Measurements from ENCODE around the gene CALHM3. TPM values are rescaled to one million over a fixed set of nuclear protein-coding genes. Genes with fewer than 3 reads are reported as not detected.
A peak's percentile ranks its signal among the peaks of the same experiment; 100 is the strongest.

Gene CALHM3
- total RNA-seq, 1 donor from 2014 or later: 3.3 TPM

DNA sequence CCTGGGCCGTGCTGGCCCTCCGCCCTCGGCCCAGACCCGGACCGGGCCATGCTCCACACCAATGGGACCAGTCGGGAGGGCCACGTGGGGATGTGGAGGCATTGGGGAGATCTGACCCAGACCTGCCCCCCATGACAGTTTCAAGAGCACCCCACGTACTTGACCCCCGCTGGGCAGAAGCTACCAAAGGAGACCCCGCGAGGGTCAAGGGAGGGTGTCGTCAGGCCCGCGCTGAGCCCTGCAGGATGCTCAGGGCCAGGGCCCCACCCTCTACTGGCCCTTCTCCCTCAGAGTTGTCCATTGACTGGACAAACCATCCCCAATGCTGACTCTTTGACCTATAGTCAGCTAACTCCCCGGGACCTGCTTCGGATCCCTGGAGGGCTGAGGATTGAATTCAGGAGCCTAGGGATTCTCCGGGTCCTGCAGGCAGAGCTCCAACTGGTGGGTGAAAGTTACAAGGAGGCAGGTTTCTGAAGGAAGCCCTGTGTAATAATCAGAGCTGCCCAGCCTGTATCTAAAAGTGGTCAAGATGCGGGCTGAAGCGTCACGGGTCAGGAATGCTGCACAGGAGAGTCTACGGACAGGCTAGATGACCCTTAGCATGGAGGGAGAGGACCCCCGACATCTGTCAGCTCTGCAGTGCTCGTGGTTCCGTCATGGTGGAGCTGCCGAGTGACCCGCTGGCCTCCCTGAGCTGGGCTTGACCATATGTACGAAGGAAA lies 26.4 kb downstream of the CALHM3 start:
- no peaks in the 10 kb centered on the region for H3K4me1 Mint-ChIP-seq (ENCODE audit: unreplicated experiment)
- peaks cover 10% of the 10 kb centered on the region for H3K36me3 Mint-ChIP-seq
- H3K4me3 Mint-ChIP-seq: peak overlapping the region; percentile 76
- H3K27me3 Mint-ChIP-seq: no peaks in the 10 kb centered on the region
- no peaks in the 10 kb centered on the region for H3K9me3 Mint-ChIP-seq
- TF ChIP-seq, protein P1, sequence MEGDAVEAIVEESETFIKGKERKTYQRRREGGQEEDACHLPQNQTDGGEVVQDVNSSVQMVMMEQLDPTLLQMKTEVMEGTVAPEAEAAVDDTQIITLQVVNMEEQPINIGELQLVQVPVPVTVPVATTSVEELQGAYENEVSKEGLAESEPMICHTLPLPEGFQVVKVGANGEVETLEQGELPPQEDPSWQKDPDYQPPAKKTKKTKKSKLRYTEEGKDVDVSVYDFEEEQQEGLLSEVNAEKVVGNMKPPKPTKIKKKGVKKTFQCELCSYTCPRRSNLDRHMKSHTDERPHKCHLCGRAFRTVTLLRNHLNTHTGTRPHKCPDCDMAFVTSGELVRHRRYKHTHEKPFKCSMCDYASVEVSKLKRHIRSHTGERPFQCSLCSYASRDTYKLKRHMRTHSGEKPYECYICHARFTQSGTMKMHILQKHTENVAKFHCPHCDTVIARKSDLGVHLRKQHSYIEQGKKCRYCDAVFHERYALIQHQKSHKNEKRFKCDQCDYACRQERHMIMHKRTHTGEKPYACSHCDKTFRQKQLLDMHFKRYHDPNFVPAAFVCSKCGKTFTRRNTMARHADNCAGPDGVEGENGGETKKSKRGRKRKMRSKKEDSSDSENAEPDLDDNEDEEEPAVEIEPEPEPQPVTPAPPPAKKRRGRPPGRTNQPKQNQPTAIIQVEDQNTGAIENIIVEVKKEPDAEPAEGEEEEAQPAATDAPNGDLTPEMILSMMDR (conservative IDR thresholded peaks at IDR 0.05): no peak
- no peak for DNase-seq (ENCODE audit: extremely low spot score, unreplicated experiment)
- no peak overlapping the region for H3K27ac Mint-ChIP-seq

DNA sequence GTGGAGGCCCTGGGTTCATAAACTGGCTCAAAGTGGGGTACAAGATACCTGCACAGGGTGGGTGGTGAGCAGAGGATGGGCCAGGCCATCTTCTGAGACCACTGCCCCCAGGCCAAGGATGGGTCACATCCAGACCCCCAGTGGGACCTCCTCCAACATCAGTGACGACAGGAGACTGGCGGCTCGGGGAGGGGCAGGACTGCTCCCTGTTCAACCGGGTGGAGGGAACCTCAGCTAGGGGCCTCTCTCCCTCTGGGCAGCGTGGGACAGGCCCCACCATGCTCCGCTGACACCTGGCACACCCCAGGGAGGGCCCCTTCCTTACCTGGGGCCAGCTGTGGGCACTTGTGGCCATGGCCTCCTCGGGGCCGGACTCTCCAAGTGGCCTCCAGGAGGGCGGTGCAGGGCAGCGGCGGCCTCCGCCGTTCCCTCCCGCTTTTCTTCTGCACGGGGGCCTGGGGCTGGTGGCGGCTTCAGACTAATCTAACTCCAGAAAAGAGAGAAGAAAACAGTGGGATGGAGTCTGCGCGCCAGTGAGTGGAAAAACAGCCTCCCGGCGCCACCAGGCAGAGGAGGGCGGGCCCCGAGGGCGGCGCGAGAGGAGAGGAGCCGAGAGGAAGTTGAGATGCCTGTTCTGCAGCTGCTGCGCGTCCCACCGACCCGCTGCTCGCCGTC lies 27.1 kb downstream of the CALHM3 start, which contains the start of gene CALHM2:
TSS of gene CALHM2 (minus strand) at position 540 of the 675 bp plus-strand sequence. CDS start 2,429 bp downstream, outside the sequence.
- TF ChIP-seq, protein P1 (conservative IDR thresholded peaks at IDR 0.05): no peak
- peaks cover 11% of the 10 kb centered on the region for H3K36me3 Mint-ChIP-seq
- H3K9me3 Mint-ChIP-seq: no peaks in the 10 kb centered on the region
- no peaks in the 10 kb centered on the region for H3K27me3 Mint-ChIP-seq
- no peaks in the 10 kb centered on the region for H3K4me1 Mint-ChIP-seq (ENCODE audit: unreplicated experiment)
- peak within 1 kb of the TSS; percentile 29 for H3K27ac Mint-ChIP-seq
- peak within 1 kb of the TSS; percentile 81 for H3K4me3 Mint-ChIP-seq
- DNase-seq (ENCODE audit: extremely low spot score, unreplicated experiment): no peak

DNA sequence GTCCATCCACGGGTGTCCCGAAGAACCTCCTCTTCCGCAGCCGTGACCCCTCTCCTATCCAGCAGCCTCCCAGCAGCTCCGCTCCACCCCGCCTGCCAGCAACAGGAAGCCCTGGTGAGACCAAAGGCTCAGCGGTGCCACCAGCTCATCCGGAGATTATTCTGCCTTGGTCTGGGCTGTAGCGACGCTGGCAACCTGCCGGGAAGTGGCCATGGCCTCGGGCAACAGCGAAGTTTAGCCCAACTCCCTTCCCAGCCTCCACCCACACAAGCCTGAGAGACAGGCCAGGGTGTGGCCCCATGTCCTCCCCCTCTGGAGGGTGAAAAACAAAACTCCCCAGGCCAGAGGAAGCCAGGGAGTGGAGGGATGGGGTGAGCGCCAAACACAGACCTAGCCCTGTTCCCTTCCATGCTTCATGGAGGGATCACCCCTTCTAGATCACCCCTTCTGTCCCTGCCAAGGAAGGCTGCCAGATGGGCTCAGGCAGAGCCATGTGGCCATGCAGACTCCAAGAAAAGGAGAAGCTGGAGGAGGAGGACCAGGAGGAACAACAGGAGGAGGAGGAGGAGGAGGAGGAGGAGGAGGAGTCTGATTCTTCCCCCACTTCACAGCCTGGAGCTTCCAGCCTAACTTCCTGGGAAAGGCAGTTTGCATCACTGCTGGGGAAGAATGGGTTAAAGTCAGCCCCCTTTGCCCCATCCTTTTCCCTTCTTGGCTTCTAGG lies 27.8 kb downstream of the CALHM3 start:
- no peaks in the 10 kb centered on the region for H3K4me1 Mint-ChIP-seq (ENCODE audit: unreplicated experiment)
- DNase-seq (ENCODE audit: extremely low spot score, unreplicated experiment): no peak
- peak overlapping the region; percentile 29 for H3K27ac Mint-ChIP-seq
- no peaks in the 10 kb centered on the region for H3K27me3 Mint-ChIP-seq
- H3K9me3 Mint-ChIP-seq: no peaks in the 10 kb centered on the region
- TF ChIP-seq, protein P1 (conservative IDR thresholded peaks at IDR 0.05): no peak
- H3K36me3 Mint-ChIP-seq: peaks cover 11% of the 10 kb centered on the region
- H3K4me3 Mint-ChIP-seq: peak overlapping the region; percentile 81

DNA sequence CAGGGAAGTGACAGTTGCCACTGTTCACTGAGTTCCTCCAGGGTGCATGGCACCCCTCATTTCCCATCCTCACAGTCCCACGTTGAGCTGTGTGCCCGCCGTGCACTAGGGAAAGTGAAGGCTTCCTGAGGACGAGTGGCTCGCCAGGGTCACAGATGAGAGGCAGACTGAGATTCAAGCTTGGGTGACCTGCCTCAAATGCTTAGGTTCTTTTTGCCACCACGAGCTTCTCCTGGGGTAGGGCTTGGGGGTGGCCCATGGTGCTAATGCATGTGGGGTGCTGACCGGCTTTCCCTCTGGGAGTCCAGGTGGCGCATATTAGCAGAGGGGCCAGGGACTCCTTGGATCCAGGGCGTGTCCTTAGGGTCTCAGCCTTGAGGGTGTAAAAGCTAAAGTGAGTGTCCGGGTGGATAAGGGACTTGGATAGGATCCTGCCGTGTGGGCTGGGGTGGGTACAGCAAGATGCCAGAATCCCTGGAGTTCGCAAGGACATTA lies 28.8 kb downstream of the CALHM3 start:
- peaks cover 11% of the 10 kb centered on the region for H3K36me3 Mint-ChIP-seq
- TF ChIP-seq, protein P1 (conservative IDR thresholded peaks at IDR 0.05): no peak
- no peak for DNase-seq (ENCODE audit: extremely low spot score, unreplicated experiment)
- no peaks in the 10 kb centered on the region for H3K9me3 Mint-ChIP-seq
- H3K27ac Mint-ChIP-seq: no peak overlapping the region
- H3K27me3 Mint-ChIP-seq: no peaks in the 10 kb centered on the region
- no peak overlapping the region for H3K4me3 Mint-ChIP-seq
- no peaks in the 10 kb centered on the region for H3K4me1 Mint-ChIP-seq (ENCODE audit: unreplicated experiment)

DNA sequence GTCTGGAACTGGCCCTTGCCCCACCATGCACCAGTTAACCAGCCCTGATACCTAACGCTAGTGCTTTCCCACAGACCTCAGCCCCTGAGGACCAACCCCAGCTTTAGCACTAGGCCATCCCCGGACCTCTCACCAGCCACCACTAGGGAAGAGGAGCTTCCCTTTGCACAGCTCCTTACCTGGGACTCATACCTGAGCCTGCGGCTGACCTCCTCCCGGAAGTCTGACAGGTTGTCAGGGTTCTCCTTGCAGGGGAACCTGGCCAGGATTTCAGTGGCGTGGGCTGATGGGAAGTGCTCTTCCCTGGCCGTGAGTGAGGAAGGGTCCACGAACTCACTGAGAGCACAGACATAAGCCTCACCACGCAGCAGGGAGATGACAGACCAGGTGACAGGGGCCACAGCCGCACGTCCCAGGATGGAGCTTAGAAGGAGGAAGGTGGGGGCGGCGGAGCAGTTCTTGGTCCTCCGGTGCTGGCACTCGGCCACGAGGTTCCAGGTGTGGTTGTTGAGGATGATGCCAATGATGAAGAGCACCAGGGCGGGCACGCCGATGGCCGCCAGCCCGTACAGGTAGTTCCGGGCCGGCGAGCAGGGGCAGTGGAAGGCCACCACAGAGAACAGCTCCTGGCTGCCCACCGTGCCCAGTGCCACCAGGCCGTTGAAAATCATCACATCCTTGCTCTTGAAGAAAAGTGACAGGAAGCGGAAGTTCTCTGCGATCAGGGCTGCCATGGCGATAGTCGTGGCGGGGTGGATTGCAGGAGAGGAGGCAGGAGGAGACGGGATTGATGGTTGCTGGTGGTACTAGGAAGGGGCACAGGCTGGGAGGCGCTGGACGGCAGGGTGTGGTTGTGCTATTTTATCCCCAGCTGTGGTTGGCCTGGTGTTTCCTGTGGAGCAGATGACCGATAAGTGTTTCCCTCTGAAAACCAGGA lies 29.6 kb downstream of the CALHM3 start:
- Mint-ChIP-seq H3K27ac (peak overlapping the region; percentile 64), H3K4me1 (ENCODE audit: unreplicated experiment) (no peaks in the 10 kb centered on the region), H3K9me3 (no peaks in the 10 kb centered on the region), H3K27me3 (no peaks in the 10 kb centered on the region), H3K4me3 (peak overlapping the region; percentile 43), H3K36me3 (peaks cover 15% of the 10 kb centered on the region)
- no peak for DNase-seq (ENCODE audit: extremely low spot score, unreplicated experiment)
- TF ChIP-seq, protein P1 (conservative IDR thresholded peaks at IDR 0.05): no peak

Data from type B pancreatic cell (in vitro differentiated cells).